Measurements from ENCODE around the gene DEFB131A. TPM values are rescaled to one million over a fixed set of nuclear protein-coding genes. Genes with fewer than 3 reads are reported as not detected.
"Not testable (repeated sequence)": the region's sequence is repeated elsewhere in the genome, so short reads cannot be mapped to it uniquely, and the experiment has no call there.

Gene DEFB131A
- total RNA-seq, 1 donor from 2014 or later = not detected

- H3K4me1 ChIP-seq; H3K4me1 Mint-ChIP-seq; H3K9me3 ChIP-seq (ENCODE audit: low read depth); H3K4me3 ChIP-seq; H4K20me1 ChIP-seq (ENCODE audit: low read depth); H3K9me3 Mint-ChIP-seq; H3K4me2 ChIP-seq; H3K9ac ChIP-seq; H3K27ac ChIP-seq; H2AFZ ChIP-seq (replicated peaks); H3K27me3 ChIP-seq; H3K36me3 ChIP-seq; H3K4me3 Mint-ChIP-seq; H3K36me3 Mint-ChIP-seq; H3K27me3 Mint-ChIP-seq (ENCODE audit: insufficient read depth, low read depth); H3F3A ChIP-seq (ENCODE audit: low read depth); H3K79me2 ChIP-seq (ENCODE audit: low read depth); H3K27ac Mint-ChIP-seq: not testable (repeated sequence)
- TF ChIP-seq, protein P1, sequence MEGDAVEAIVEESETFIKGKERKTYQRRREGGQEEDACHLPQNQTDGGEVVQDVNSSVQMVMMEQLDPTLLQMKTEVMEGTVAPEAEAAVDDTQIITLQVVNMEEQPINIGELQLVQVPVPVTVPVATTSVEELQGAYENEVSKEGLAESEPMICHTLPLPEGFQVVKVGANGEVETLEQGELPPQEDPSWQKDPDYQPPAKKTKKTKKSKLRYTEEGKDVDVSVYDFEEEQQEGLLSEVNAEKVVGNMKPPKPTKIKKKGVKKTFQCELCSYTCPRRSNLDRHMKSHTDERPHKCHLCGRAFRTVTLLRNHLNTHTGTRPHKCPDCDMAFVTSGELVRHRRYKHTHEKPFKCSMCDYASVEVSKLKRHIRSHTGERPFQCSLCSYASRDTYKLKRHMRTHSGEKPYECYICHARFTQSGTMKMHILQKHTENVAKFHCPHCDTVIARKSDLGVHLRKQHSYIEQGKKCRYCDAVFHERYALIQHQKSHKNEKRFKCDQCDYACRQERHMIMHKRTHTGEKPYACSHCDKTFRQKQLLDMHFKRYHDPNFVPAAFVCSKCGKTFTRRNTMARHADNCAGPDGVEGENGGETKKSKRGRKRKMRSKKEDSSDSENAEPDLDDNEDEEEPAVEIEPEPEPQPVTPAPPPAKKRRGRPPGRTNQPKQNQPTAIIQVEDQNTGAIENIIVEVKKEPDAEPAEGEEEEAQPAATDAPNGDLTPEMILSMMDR (IDR thresholded peaks at IDR 0.05) = peak; percentile 32
- peak; percentile 19 for DNase-seq (ENCODE audit: low spot score)
Measured at GRCh38 chr4:9430061-9430460, 14.2 kb upstream of the DEFB131A start.

DNA sequence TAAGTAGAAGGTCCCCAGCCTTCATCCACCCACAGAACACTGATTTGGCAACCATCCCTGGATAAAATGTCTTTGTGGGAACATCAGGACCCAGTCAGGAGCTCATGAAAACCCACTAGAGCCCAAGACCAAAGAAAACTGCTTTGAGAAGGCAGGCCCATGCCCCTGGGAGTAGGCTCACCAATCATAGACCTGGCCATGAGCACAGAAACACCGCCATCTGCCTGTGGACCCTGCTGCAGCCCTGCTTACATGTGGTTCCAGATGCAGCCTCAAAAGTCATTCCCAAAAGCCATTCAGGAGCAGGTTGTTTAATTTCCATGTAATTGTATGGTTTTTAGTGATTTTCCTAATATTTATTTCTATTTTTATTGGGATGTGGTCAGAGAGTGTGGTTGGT, 10.9 kb upstream of the DEFB131A start:
- H3K9me3 Mint-ChIP-seq = not testable (repeated sequence)

GRCh38 chr4:9436728-9437127, 7.5 kb upstream of the DEFB131A start:
- H3F3A ChIP-seq (ENCODE audit: low read depth); H2AFZ ChIP-seq (replicated peaks); H3K9me3 ChIP-seq (ENCODE audit: low read depth); H3K36me3 ChIP-seq; H3K4me2 ChIP-seq; H3K4me3 Mint-ChIP-seq; H3K27ac ChIP-seq; H3K27me3 ChIP-seq; H3K4me1 Mint-ChIP-seq; H3K79me2 ChIP-seq (ENCODE audit: low read depth); DNase-seq (ENCODE audit: low spot score); H3K36me3 Mint-ChIP-seq; H3K9me3 Mint-ChIP-seq; H3K4me3 ChIP-seq; H3K27ac Mint-ChIP-seq; H4K20me1 ChIP-seq (ENCODE audit: low read depth); H3K4me1 ChIP-seq; H3K27me3 Mint-ChIP-seq (ENCODE audit: insufficient read depth, low read depth); H3K9ac ChIP-seq: not testable (repeated sequence)

More for the DNA sequence above, 10.9 kb upstream of the DEFB131A start:
- DNase-seq (ENCODE audit: low spot score); H3K27me3 ChIP-seq; H3K4me2 ChIP-seq; H3K36me3 Mint-ChIP-seq; H3K4me1 Mint-ChIP-seq; H3K4me1 ChIP-seq; H2AFZ ChIP-seq (replicated peaks); H3K9me3 ChIP-seq (ENCODE audit: low read depth); H3F3A ChIP-seq (ENCODE audit: low read depth); H3K27ac ChIP-seq; H3K79me2 ChIP-seq (ENCODE audit: low read depth); H3K27ac Mint-ChIP-seq; H3K36me3 ChIP-seq; H3K4me3 ChIP-seq; H4K20me1 ChIP-seq (ENCODE audit: low read depth); H3K4me3 Mint-ChIP-seq; H3K27me3 Mint-ChIP-seq (ENCODE audit: insufficient read depth, low read depth); H3K9ac ChIP-seq: not testable (repeated sequence)

- H3K4me1 ChIP-seq; H3K4me3 ChIP-seq; H3K9ac ChIP-seq; H3K36me3 Mint-ChIP-seq; DNase-seq (ENCODE audit: low spot score); H3K4me3 Mint-ChIP-seq; H3F3A ChIP-seq (ENCODE audit: low read depth); H3K27ac Mint-ChIP-seq; H2AFZ ChIP-seq (replicated peaks); H3K79me2 ChIP-seq (ENCODE audit: low read depth); H3K9me3 ChIP-seq (ENCODE audit: low read depth); H3K27me3 Mint-ChIP-seq (ENCODE audit: insufficient read depth, low read depth); H3K27me3 ChIP-seq; H4K20me1 ChIP-seq (ENCODE audit: low read depth); H3K4me1 Mint-ChIP-seq; H3K9me3 Mint-ChIP-seq; H3K4me2 ChIP-seq; H3K36me3 ChIP-seq; H3K27ac ChIP-seq: not testable (repeated sequence)
Measured at GRCh38 chr4:9442355-9442754, 1.9 kb upstream of the DEFB131A start.

DNA sequence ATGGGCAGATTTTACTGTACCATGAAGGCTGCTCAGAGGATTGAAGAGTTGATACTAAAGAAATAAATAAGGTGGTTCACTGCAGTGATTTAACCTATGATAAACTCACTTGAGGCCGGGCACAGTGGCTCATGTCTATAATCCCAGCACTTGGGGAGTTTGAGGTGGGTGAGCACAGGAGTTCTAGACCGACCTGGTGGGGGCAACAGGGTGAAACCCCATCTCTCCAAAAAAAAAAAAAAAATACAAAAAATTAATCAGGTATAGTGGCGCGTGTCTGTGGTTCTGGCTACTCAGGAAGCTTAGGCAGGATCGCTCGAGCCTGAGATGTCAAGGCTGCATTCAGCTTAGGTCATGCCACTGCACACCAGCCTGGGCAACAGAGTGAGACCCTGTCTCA, 467 bp downstream of the DEFB131A start:
- H3K27me3 ChIP-seq; DNase-seq (ENCODE audit: low spot score); H3K4me2 ChIP-seq; H3K27me3 Mint-ChIP-seq (ENCODE audit: insufficient read depth, low read depth); H2AFZ ChIP-seq (replicated peaks); H3F3A ChIP-seq (ENCODE audit: low read depth); H3K4me3 Mint-ChIP-seq; H3K9me3 Mint-ChIP-seq; H3K36me3 Mint-ChIP-seq; H4K20me1 ChIP-seq (ENCODE audit: low read depth); H3K4me3 ChIP-seq; H3K36me3 ChIP-seq; H3K79me2 ChIP-seq (ENCODE audit: low read depth); H3K9me3 ChIP-seq (ENCODE audit: low read depth); H3K9ac ChIP-seq; H3K4me1 ChIP-seq; H3K27ac ChIP-seq; H3K27ac Mint-ChIP-seq; H3K4me1 Mint-ChIP-seq: not testable (repeated sequence)

DNA sequence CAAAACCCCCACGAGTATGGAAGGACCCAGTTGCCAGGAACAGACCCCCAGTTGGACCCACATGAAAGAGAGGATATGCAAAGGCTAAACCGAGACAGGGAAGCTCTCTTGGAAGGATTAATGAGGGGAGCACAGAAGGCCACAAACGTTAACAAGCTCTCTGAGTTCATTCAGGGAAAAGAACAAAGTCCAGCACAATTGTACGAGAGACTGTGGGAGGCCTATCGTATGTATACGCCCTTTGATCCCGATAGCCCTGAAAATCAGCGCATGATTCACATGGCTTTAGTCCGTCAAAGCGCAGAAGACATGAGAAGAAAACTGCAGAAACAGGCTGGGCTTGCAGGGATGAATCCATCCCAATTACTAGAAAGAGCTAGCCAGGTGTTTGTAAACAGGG, 8.0 kb downstream of the DEFB131A start:
- not testable (repeated sequence) for H3K4me2 ChIP-seq; H2AFZ ChIP-seq (replicated peaks); H3K4me1 ChIP-seq; H3K4me3 Mint-ChIP-seq; H3K9me3 Mint-ChIP-seq; DNase-seq (ENCODE audit: low spot score); H3K9me3 ChIP-seq (ENCODE audit: low read depth); H3K27me3 ChIP-seq; H3K36me3 ChIP-seq; H3K4me3 ChIP-seq; H3K27me3 Mint-ChIP-seq (ENCODE audit: insufficient read depth, low read depth); H3K27ac Mint-ChIP-seq; H3K4me1 Mint-ChIP-seq; H3K36me3 Mint-ChIP-seq; H3K79me2 ChIP-seq (ENCODE audit: low read depth); H3K27ac ChIP-seq; H3F3A ChIP-seq (ENCODE audit: low read depth); H4K20me1 ChIP-seq (ENCODE audit: low read depth); H3K9ac ChIP-seq

DNA sequence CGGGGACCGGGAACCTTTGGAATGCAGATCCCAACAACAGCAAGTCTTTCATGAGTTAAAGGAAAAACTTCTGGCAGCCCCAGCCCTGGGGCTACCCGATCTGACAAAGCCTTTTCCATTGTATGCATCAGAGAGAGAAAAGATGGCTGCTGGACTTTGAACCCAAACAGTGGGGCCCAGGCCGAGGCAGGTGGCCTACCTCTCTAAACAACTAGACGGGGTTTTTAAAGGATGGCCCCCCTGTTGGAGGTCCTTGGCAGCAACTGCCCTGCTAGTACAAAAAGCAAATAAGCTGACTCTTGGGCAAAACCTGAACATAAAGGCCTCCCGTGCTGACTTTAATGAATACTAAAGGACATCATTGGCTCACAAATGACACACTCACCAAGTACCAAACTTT, 10.1 kb downstream of the DEFB131A start:
- not testable (repeated sequence) for DNase-seq (ENCODE audit: low spot score); H3K27me3 Mint-ChIP-seq (ENCODE audit: insufficient read depth, low read depth); H3K9me3 Mint-ChIP-seq; H3K9ac ChIP-seq; H3K4me1 ChIP-seq; H2AFZ ChIP-seq (replicated peaks); H3K36me3 ChIP-seq; H3K4me3 ChIP-seq; H3K4me2 ChIP-seq; H3K27ac Mint-ChIP-seq; H3K4me3 Mint-ChIP-seq; H3F3A ChIP-seq (ENCODE audit: low read depth); H3K9me3 ChIP-seq (ENCODE audit: low read depth); H4K20me1 ChIP-seq (ENCODE audit: low read depth); H3K79me2 ChIP-seq (ENCODE audit: low read depth); H3K27ac ChIP-seq; H3K36me3 Mint-ChIP-seq; H3K4me1 Mint-ChIP-seq; H3K27me3 ChIP-seq

DNA sequence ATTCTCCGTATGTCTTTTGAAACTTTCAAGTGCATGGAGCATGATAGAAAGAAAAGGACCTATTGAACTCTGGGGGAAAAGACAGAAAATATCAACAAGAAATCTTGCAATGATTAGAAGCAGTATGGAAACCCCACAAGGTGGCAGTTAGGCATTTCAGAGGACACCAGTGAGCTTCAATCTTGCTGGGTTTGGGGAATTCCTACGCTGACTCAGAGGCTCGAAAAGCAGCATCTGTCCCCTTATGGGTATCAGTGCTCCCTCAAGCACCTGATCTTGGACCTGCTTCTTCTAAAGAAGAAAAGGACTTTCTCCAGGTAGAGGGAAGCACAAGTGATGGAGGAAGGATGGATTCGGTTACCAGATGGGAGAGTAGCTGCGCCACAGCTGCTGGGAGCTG, 10.8 kb downstream of the DEFB131A start:
- DNase-seq (ENCODE audit: low spot score); H3K4me3 ChIP-seq; H2AFZ ChIP-seq (replicated peaks); H3K4me2 ChIP-seq; H3K79me2 ChIP-seq (ENCODE audit: low read depth); H3K27me3 Mint-ChIP-seq (ENCODE audit: insufficient read depth, low read depth); H3K36me3 ChIP-seq; H3K9me3 Mint-ChIP-seq; H3K27ac Mint-ChIP-seq; H3K27me3 ChIP-seq; H3K36me3 Mint-ChIP-seq; H3K9me3 ChIP-seq (ENCODE audit: low read depth); H3F3A ChIP-seq (ENCODE audit: low read depth); H3K4me1 ChIP-seq; H4K20me1 ChIP-seq (ENCODE audit: low read depth); H3K4me3 Mint-ChIP-seq; H3K4me1 Mint-ChIP-seq; H3K27ac ChIP-seq; H3K9ac ChIP-seq: not testable (repeated sequence)
